ENCODE measurements around the gene EPHB1.

Gene EPHB1

GRCh38 chr3:134802428-134803050, 7.5 kb downstream of the EPHB1 start:
- TF ChIP-seq ZNF274 (IDR thresholded peaks at IDR 0.05; ENCODE audit: low read depth, low read length) (no peak), YY1 (IDR thresholded peaks at IDR 0.05; ENCODE audit: insufficient read depth, insufficient read length) (no peak), SUZ12 (IDR thresholded peaks at IDR 0.05; ENCODE audit: extremely low read depth, insufficient read depth, insufficient read length) (no peak)
- Histone ChIP-seq H3K9me3 (ENCODE audit: insufficient read depth, low read length) (no peaks in the 10 kb centered on the region), H3K4me1 (ENCODE audit: insufficient read depth, insufficient read length) (peaks cover 9% of the 10 kb centered on the region), H3K36me3 (ENCODE audit: insufficient read depth, insufficient read length, low read length) (no peaks in the 10 kb centered on the region), H3K27me3 (ENCODE audit: insufficient read depth, insufficient read length) (peaks cover 20% of the 10 kb centered on the region), H3K4me3 (ENCODE audit: insufficient read length, low read depth) (no peak overlapping the region), H3K9ac (ENCODE audit: insufficient read length, low read depth) (no peak overlapping the region)
- no peak for DNase-seq (ENCODE audit: low read depth, low spot score)

GRCh38 chr3:134803051-134803505, 8.0 kb downstream of the EPHB1 start:
- H3K4me1 ChIP-seq (ENCODE audit: insufficient read depth, insufficient read length), result peaks cover 5% of the 10 kb centered on the region
- H3K36me3 ChIP-seq (ENCODE audit: insufficient read depth, insufficient read length, low read length), result no peaks in the 10 kb centered on the region
- no peak overlapping the region for H3K9ac ChIP-seq (ENCODE audit: insufficient read length, low read depth)
- TF ChIP-seq SUZ12 (IDR thresholded peaks at IDR 0.05; ENCODE audit: extremely low read depth, insufficient read depth, insufficient read length), result no peak
- TF ChIP-seq ZNF274 (IDR thresholded peaks at IDR 0.05; ENCODE audit: low read depth, low read length), result no peak
- no peak for TF ChIP-seq YY1 (IDR thresholded peaks at IDR 0.05; ENCODE audit: insufficient read depth, insufficient read length)
- no peak for DNase-seq (ENCODE audit: low read depth, low spot score)
- H3K9me3 ChIP-seq (ENCODE audit: insufficient read depth, low read length), result no peaks in the 10 kb centered on the region
- H3K4me3 ChIP-seq (ENCODE audit: insufficient read length, low read depth), result no peak overlapping the region
- peaks cover 16% of the 10 kb centered on the region for H3K27me3 ChIP-seq (ENCODE audit: insufficient read depth, insufficient read length)

GRCh38 chr3:134803652-134804051, 8.6 kb downstream of the EPHB1 start:
- H3K9ac ChIP-seq (ENCODE audit: insufficient read length, low read depth), result no peak overlapping the region
- DNase-seq (ENCODE audit: low read depth, low spot score), result no peak
- H3K4me3 ChIP-seq (ENCODE audit: insufficient read length, low read depth), result no peak overlapping the region
- no peak for TF ChIP-seq YY1 (IDR thresholded peaks at IDR 0.05; ENCODE audit: insufficient read depth, insufficient read length)
- no peak for TF ChIP-seq SUZ12 (IDR thresholded peaks at IDR 0.05; ENCODE audit: extremely low read depth, insufficient read depth, insufficient read length)
- no peak for TF ChIP-seq ZNF274 (IDR thresholded peaks at IDR 0.05; ENCODE audit: low read depth, low read length)
- no peaks in the 10 kb centered on the region for H3K4me1 ChIP-seq (ENCODE audit: insufficient read depth, insufficient read length)
- H3K36me3 ChIP-seq (ENCODE audit: insufficient read depth, insufficient read length, low read length), result no peaks in the 10 kb centered on the region
- peaks cover 11% of the 10 kb centered on the region for H3K27me3 ChIP-seq (ENCODE audit: insufficient read depth, insufficient read length)
- no peaks in the 10 kb centered on the region for H3K9me3 ChIP-seq (ENCODE audit: insufficient read depth, low read length)

- H3K9me3 ChIP-seq (ENCODE audit: insufficient read depth, low read length), result no peaks in the 10 kb centered on the region
- H3K4me3 ChIP-seq (ENCODE audit: insufficient read length, low read depth), result no peak overlapping the region
- no peaks in the 10 kb centered on the region for H3K36me3 ChIP-seq (ENCODE audit: insufficient read depth, insufficient read length, low read length)
- TF ChIP-seq YY1 (IDR thresholded peaks at IDR 0.05; ENCODE audit: insufficient read depth, insufficient read length) (no peak), SUZ12 (IDR thresholded peaks at IDR 0.05; ENCODE audit: extremely low read depth, insufficient read depth, insufficient read length) (no peak), ZNF274 (IDR thresholded peaks at IDR 0.05; ENCODE audit: low read depth, low read length) (no peak)
- no peak overlapping the region for H3K9ac ChIP-seq (ENCODE audit: insufficient read length, low read depth)
- peaks cover 5% of the 10 kb centered on the region for H3K4me1 ChIP-seq (ENCODE audit: insufficient read depth, insufficient read length)
- DNase-seq (ENCODE audit: low read depth, low spot score), result no peak
- H3K27me3 ChIP-seq (ENCODE audit: insufficient read depth, insufficient read length), result peaks cover 2% of the 10 kb centered on the region
Observed at GRCh38 chr3:134804508-134805480, 9.7 kb downstream of the EPHB1 start.

GRCh38 chr3:134807189-134807588, 12.1 kb downstream of the EPHB1 start:
- H3K27me3 ChIP-seq (ENCODE audit: insufficient read depth, insufficient read length), result peaks cover 2% of the 10 kb centered on the region
- H3K9me3 ChIP-seq (ENCODE audit: insufficient read depth, low read length), result no peaks in the 10 kb centered on the region
- H3K36me3 ChIP-seq (ENCODE audit: insufficient read depth, insufficient read length, low read length), result no peaks in the 10 kb centered on the region
- no peak overlapping the region for H3K9ac ChIP-seq (ENCODE audit: insufficient read length, low read depth)
- no peak for DNase-seq (ENCODE audit: low read depth, low spot score)
- TF ChIP-seq YY1 (IDR thresholded peaks at IDR 0.05; ENCODE audit: insufficient read depth, insufficient read length), result no peak
- no peak for TF ChIP-seq SUZ12 (IDR thresholded peaks at IDR 0.05; ENCODE audit: extremely low read depth, insufficient read depth, insufficient read length)
- no peak for TF ChIP-seq ZNF274 (IDR thresholded peaks at IDR 0.05; ENCODE audit: low read depth, low read length)
- peaks cover 15% of the 10 kb centered on the region for H3K4me1 ChIP-seq (ENCODE audit: insufficient read depth, insufficient read length)
- no peak overlapping the region for H3K4me3 ChIP-seq (ENCODE audit: insufficient read length, low read depth)

GRCh38 chr3:134808835-134809234, 13.8 kb downstream of the EPHB1 start:
- Histone ChIP-seq H3K4me3 (ENCODE audit: insufficient read length, low read depth) (no peak overlapping the region), H3K9ac (ENCODE audit: insufficient read length, low read depth) (no peak overlapping the region), H3K27me3 (ENCODE audit: insufficient read depth, insufficient read length) (peaks cover 2% of the 10 kb centered on the region), H3K4me1 (ENCODE audit: insufficient read depth, insufficient read length) (peaks cover 15% of the 10 kb centered on the region), H3K36me3 (ENCODE audit: insufficient read depth, insufficient read length, low read length) (no peaks in the 10 kb centered on the region), H3K9me3 (ENCODE audit: insufficient read depth, low read length) (no peaks in the 10 kb centered on the region)
- no peak for TF ChIP-seq YY1 (IDR thresholded peaks at IDR 0.05; ENCODE audit: insufficient read depth, insufficient read length)
- TF ChIP-seq ZNF274 (IDR thresholded peaks at IDR 0.05; ENCODE audit: low read depth, low read length), result no peak
- no peak for TF ChIP-seq SUZ12 (IDR thresholded peaks at IDR 0.05; ENCODE audit: extremely low read depth, insufficient read depth, insufficient read length)
- DNase-seq (ENCODE audit: low read depth, low spot score), result no peak

Measured in NT2/D1 (cell line).